Iris pigment epithelial cell (primary cell): ENCODE results near the gene SPTBN5.

Source experiments
- DNase-seq: peaks from one replicate; pipeline ENCODE4 v3.0.0-alpha.2; 2011; ENCODE audit warnings: low read depth

SPTBN5 gene

GRCh38 chr15:41893422-41894250 lies at the start of gene SPTBN5:
TSS of gene SPTBN5 (minus strand) at chr15:41894053. CDS start at chr15:41893497, 556 bp downstream.
- no peak for DNase-seq

GRCh38 chr15:41942886-41943285 lies 49.0 kb upstream of the SPTBN5 start:
- DNase-seq = no peak

- no peak for DNase-seq
Measured at GRCh38 chr15:41941644-41942415, 48.0 kb upstream of the SPTBN5 start.

- peak; percentile 85 for DNase-seq
Measured at GRCh38 chr15:41940441-41940857, 46.6 kb upstream of the SPTBN5 start.

GRCh38 chr15:41939986-41940385 lies 46.1 kb upstream of the SPTBN5 start:
- DNase-seq = no peak

GRCh38 chr15:41937568-41937923 lies 43.7 kb upstream of the SPTBN5 start:
- no peak for DNase-seq

GRCh38 chr15:41936649-41937567 lies 43.1 kb upstream of the SPTBN5 start:
- peak; percentile 78 for DNase-seq

- no peak for DNase-seq
Measured at GRCh38 chr15:41936155-41936554, 42.3 kb upstream of the SPTBN5 start.

- no peak for DNase-seq
Measured at GRCh38 chr15:41935566-41936020, 41.7 kb upstream of the SPTBN5 start.

GRCh38 chr15:41934843-41935242 lies 41.0 kb upstream of the SPTBN5 start:
- DNase-seq = peak; percentile 38

- DNase-seq = no peak
Measured at GRCh38 chr15:41933771-41934170, 39.9 kb upstream of the SPTBN5 start.

- DNase-seq = no peak
Measured at GRCh38 chr15:41933326-41933725, 39.5 kb upstream of the SPTBN5 start.

- DNase-seq = no peak
Measured at GRCh38 chr15:41932511-41933289, 38.8 kb upstream of the SPTBN5 start.

- no peak for DNase-seq
Measured at GRCh38 chr15:41932101-41932500, 38.2 kb upstream of the SPTBN5 start.

GRCh38 chr15:41930867-41931222 lies 37.0 kb upstream of the SPTBN5 start:
- DNase-seq = no peak

GRCh38 chr15:41930221-41930866 lies 36.5 kb upstream of the SPTBN5 start:
- DNase-seq = peak; percentile 94

- no peak for DNase-seq
Measured at GRCh38 chr15:41928637-41929620, 35.1 kb upstream of the SPTBN5 start.

GRCh38 chr15:41928100-41928499 lies 34.2 kb upstream of the SPTBN5 start:
- no peak for DNase-seq

- no peak for DNase-seq
Measured at GRCh38 chr15:41927536-41927935, 33.7 kb upstream of the SPTBN5 start.
